GM19468 (cell line): ENCODE data around the gene MRPS11.
"Not testable (repeated sequence)": the region's sequence is repeated elsewhere in the genome, so short reads cannot be mapped to it uniquely, and the experiment has no call there.

Experiments
- ATAC-seq: cut with Tn5 transposase; IDR thresholded peaks from one replicate; pipeline ENCODE4 v1.9.1; 2021; ENCODE audit warnings: mild to moderate bottlenecking, moderate library complexity, moderate number of reproducible peaks; ENCODE audit not compliant: unreplicated experiment; ENCODE audit errors: extremely low read depth

Gene MRPS11

DNA sequence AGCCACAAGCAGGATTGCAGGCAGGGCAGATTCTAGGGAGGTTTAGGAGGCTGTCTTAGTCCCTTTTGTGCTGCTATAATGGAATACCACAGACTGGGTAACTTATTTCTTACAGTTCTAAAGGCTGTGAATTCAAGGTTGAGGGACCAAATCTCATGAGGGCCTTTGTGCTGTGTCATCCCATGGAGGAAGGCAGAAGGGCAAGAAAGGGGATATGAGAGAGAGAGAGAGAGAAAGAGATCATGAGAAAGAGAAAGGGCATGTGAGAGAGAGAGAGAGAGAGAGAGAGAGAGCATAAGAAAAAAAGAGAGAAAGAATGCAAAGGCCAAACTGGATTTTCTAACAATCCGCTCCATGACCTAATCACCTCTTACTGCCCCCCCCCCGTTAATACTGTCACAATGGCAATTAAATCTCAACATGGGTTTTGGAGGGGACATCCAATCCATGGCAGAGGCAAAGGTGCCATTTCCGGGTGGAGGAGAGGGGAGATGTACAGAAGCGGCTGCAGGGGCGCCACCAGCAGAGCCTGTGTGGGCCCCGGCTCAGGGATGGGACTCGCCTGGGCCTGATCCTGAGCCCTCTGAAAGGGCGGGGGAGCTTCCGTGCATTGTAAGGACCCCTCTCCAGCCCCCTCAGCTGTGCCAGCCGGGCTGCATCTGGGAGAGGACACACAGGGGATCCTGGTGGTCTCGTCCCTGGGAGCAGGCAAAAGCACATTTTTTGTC, 20.5 kb downstream of the MRPS11 start:
- ATAC-seq = no peak

DNA sequence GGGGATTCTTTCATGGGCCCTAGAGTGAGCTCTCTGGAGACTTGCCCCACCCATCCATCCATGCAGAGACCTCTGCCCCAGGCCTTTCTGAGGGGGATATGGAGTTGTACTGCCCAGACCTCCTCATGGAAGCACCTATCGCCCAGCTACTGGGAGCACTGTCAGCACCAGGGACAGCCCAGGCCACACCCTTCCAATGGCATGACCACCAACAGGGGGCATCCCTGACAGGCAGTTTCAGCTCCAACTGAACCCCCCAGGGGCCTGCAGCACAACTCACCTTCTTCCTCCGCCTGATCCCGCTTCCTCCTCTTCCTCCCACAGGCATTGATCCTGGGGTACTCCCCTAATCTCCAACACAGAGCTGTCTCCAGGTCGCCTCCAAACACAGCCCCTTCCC, 21.8 kb downstream of the MRPS11 start:
- ATAC-seq = no peak

DNA sequence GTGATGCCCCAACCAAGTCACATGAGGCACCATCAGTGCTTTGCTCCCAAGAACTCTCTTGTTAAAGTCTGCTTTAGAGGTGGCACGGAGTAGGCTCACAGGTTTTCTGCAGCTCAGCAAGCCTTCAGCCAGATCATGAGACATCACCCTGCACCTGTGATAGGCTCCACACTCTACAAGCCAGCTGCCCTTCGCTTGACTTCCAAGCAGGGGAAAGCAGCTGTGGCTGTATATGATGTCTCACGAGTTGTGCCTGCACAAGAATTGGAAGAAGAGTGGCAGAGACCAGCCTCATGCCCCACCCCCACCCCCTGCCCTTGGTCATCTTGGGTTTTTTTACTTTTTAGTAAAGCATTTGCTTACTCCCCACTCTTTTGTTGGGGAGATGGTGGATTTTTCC, 22.5 kb downstream of the MRPS11 start:
- no peak for ATAC-seq

DNA sequence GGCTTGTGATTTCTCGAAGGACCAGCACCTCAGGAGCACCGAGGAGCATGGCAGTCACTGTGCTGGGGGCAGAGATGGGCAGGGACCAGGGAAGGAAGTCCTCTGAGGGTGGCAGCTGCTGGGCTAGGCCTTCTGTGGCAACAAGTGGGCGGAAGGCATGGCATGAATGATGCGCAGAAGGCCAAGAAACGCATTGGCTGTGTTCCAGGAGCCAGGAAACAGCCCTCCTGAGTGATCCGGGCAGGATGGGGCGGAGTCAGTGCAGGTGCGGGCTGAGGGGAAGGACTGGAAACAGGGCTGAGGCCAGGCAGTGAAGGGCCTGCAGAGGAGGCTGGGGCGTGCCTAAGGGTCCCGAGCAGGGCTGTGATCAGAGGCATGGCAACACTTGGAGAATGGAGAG, 23.6 kb downstream of the MRPS11 start:
- ATAC-seq = no peak

DNA sequence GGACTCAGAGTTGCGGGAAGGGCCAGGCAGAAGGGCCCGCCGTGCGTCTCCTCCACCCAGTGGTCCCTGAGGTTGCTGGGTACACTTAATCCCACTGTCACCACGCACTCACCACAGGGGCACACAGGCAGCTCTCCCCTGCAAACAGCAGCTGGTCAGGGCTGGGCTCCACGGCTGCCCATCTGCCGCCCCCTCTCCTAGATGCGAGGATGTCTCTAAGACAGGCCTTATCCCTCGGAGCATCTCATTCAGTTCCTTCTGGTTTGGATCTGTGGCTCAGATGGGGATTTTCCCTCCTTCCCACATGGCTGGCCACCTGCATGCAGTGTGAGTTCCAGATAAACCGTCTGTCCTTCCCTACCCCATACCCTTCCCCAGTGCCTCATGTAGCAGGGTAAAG, 26.3 kb downstream of the MRPS11 start:
- ATAC-seq = no peak

DNA sequence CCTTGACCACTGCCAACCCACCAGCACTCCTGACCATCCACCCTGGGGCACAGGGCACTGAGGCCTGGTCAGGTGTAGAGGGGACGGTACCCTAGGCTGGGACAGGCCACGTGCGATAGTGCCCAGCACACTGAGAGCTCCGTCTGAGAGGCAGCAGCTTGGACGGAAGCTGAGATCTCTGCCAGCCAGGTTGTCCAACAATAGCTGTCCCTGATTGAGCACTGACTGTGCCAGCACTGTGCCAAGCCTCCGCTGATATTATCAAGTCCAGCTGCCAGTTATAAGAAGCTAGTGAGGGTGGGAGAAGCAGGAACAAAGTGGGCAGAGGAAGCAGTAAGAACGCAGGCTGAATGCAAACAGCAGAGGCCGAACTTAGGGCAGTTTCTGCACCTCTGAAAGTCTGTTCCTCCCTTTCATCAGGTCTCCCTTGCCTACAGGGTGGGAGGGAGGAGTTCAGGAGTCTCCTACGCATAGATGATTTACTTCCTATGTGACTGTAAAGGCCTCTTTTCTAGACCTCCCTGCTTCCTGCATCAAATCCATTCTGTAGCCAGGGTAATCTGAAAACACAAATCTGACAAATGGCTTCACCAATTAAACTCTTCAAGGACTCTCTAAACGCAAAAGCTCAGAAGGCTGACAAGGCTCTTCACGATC, 29.7 kb downstream of the MRPS11 start:
- ATAC-seq = no peak

DNA sequence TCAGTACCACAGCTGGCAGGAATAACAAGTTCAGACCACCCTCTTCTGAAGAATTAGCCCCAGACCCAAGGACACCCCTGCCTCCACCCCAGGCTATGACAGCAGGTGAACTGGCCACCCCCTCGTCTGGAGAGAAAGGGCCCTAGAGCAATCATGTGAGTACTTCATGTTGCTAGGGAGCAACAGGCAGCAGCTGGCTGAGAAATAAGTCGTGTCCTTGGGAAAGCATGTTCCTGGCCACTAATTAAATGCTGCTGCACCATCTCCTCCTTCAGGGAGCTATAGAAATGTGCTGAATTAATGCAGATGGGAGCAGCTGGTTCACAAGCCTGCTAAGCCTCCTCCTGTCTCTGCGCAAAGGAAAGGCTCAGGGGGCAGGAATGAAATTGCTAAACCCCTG, 31.5 kb downstream of the MRPS11 start:
- ATAC-seq = no peak

DNA sequence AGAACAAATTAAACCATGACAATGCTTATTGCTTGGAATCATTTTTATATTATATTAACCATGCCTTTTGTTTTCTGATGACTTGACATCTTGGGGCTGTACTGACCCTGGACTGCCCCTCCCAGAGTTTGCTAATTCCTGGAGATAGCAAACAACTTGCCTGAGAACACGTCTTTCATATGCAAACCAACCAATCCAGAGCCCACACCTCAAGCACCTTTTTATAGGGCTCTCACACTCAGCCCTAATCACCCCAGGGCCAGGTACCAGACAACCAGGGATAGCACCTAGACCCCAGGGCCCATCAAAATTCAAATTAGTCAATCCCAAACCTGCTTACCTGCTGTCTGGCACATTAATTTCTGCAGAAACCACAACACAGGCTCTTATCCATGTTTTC, 36.9 kb downstream of the MRPS11 start:
- ATAC-seq = no peak

DNA sequence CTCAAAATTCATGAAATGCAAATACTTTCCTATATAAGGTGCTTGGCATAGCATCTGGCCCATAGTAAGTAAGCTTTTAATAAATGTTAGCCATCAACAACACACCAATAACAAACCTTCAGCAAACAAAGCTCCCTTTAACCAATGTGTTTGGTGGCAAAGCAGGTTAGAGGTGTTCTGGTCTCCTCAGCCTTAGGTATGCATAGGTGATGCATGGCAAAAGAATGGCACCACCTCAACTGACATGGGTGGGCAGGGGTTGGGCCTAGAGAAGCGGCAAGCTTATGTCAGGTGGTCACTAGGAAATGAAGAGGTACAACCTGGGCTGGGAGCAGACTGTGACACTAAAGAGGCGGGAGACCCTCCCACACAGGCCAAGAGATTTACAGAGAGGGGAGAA, 38.2 kb downstream of the MRPS11 start:
- no peak for ATAC-seq

DNA sequence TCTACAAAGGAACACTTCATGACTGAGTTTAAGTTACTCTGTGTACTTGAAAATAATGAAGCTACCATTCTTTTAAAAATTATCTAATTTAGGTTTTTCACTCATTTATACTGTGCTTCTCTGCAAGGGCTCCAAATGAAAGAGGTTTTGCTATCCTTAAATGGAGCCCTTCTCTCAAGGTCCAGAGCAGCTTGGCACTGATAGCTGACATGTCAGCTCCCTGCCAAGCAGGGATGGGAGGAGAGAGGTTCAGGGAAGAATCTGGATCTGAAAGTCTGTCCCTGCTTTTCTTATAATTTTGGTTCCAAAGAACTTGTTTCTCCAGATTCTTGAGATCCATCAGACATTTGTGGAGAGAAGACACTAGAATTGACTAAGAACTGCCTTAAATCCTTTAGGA, 39.1 kb downstream of the MRPS11 start:
- ATAC-seq = no peak

DNA sequence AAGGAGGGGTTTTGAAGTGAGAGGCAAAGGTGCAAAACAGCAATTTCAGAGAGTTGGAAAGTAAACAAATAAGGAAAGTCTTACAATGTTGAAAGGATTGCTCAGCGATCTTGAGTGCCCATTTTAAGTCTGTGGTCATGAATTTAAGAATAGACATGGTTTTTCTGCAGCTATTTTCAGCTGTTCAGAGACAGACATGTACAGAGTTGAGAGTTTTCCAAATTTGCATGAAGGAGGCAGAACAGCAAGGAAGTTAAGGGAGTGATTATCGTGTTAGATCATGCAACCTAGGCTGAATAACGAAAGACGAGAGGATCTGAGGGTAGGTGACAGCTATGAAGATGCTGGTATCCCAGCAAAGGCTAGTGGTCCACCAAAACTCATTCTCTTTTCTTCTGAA, 41.8 kb downstream of the MRPS11 start:
- ATAC-seq = no peak

DNA sequence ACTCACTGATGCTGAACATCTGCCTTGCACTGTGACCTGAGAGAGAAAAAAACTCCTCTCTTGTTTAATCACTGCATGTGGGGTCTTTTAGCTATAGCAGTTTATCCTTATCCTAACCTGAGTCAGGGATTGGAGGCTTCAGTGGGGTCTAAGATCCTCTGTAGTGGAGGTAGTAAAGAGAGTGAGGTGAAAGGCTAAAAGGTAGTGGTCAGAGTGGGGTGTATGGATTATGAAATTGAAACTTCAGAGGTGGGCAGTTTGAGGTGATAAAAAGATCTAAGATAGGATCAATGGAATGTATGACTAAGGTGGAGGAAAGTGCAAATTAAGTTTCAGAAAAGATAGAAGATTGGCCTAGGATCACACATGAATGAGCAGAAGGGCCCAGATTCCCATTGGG, 42.5 kb downstream of the MRPS11 start:
- no peak for ATAC-seq

DNA sequence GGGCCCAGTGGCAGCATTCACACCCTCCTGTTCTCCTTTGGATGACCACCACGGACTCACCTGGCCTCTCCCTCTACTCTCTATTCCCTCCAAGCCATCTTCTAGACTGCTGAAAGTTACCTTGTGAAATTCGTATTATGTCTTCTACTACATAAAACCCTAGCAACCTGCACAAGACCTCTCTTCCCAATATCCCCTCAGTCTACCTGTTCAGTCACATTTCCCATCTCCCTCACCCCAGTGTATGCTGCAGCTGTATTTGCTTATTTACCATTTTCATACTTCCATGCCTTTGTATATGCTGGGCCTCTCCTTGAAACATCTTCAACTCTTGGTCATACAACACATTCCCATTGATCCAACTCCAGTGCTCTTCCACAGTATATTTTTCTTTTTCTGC, 43.7 kb downstream of the MRPS11 start:
- ATAC-seq = no peak

DNA sequence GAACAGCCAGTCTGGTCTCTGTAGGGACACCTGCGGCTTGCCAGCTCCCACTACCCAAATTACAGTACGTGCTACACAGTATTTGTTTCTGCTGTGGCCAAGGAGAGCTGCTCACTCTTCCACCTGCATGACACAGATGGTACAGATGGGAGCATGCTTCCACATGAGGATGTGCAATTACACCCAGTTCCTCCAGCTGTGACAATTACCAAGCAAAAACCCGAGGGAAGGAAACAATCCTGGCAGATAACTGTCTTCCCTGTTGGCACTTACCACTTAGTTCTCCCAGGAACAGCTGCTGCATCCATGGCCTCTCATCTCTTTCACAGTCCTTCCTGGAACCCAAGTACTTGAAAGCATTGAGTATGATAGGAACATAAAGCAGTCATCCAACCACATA, 44.6 kb downstream of the MRPS11 start:
- ATAC-seq = no peak

DNA sequence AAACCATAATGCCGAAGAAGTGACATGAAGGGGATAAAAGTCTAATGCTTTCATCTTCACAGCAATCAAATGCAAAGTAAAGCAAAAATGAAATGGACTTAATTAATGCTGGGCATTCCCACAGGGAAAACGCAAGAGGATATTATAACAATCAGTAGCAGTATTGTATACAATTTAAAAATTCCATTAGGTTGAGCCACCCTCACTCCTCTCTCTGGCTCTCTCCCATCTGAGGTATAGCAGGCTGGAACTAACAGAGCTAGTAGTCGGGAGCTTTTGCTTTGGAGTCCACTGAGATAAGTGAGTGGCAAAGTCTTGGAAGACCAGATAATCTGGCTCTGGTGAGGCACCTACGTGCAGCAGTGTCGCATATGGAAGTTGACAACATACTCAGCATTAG, 45.1 kb downstream of the MRPS11 start:
- no peak for ATAC-seq

DNA sequence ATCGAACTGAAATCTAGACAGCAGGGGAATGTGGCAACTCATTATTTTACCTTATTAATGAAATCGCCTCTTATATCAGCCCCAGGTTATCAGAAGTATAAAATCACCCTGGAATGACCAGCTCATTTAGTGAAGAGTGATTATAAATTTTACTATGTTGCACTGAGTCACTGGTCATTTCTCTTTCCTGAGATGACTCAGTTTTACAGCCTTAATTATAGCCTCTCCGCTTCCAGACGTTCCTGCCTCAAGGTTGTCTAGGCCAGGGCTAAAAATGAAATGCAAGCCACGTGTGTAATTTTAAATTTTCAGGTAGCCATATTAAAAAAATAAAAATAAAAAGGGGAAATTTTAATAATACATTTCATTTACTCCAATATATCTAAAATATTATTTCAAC, 45.7 kb downstream of the MRPS11 start:
- no peak for ATAC-seq

DNA sequence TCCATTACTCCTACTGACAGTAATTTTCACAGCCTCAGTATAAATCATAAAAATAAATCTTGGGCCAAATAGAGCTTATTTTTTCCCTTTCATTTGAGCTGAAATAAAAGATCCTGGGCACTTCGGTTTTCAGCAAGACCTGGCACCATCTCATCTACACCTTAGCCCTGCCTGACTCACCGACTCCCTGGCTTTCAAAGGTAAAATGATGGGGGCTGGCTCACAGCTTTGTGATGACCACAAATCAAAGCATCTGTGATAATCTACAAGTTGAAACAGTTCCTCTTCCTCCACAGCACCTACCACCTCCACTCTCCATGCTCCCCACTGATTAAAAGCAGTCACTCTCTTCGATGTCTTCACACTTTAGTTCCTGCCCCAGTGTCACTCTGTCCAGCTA, 51.4 kb downstream of the MRPS11 start:
- no peak for ATAC-seq

DNA sequence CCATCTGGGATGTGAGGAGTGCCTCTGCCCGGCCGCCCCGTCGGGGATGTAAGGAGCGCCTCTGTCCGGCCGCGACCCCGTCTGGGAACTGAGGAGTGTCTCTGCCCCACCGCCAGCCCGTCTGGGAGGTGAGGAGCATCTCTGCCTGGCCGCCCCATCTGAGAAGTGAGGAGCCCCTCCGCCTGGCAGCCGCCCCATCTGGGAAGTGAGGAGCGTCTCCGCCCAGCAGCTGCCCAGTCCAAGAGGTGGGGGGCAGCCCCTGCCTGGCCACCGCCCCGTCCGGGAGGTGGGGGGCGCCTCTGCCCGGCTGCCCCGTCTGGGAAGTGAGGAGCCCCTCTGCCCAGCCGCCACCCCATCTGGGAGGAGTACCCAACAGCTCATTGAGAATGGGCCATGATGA, 56.6 kb downstream of the MRPS11 start:
- not testable (repeated sequence) for ATAC-seq

DNA sequence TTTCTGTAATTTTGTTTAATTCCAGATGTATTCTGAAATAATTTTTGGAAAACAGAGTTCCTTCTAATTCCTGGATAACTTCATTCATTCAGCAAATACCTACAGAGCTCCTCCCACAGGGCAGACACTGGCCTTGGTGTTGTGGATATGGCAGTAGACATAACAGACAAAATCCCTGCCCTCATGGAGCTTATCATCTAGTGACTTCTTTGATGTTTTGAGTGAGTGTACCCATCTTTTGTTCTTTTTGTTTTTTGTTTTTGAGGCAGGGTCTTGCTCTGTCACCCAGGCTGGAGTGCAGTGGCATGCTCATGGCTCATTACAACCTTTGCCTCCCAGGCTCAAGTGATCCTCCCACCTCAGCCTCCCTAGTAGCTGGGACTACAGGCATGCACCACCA, 57.9 kb downstream of the MRPS11 start:
- no peak for ATAC-seq

DNA sequence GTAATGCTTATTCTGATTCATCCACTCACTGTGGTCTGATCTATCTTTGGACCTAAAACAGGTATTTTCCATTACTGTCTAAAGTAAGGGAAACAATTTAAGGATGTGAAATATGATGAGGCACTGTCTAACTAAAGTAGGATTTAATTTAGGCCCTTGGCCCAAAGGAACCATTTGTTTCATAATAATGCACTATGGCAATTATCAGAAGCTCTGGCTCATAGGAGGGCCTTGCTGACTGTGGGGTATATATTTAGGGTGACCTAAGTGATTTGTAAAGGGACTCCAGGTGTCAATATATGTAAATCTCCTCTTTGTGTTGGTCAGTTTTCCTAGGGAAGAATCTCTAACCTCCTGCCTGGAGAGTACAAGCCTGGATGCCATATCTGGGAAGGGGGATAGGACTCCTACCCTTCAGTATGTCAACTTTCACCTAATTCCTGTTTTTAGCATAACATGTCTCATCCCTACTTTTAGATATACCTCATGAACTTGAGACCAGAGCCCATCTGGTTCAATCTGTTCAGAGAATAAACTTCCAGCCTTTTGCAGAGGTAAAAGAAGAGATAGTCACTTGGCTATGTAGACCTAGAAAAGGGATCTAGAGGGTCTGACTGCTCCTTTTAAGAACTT, 58.9 kb downstream of the MRPS11 start:
- no peak for ATAC-seq

DNA sequence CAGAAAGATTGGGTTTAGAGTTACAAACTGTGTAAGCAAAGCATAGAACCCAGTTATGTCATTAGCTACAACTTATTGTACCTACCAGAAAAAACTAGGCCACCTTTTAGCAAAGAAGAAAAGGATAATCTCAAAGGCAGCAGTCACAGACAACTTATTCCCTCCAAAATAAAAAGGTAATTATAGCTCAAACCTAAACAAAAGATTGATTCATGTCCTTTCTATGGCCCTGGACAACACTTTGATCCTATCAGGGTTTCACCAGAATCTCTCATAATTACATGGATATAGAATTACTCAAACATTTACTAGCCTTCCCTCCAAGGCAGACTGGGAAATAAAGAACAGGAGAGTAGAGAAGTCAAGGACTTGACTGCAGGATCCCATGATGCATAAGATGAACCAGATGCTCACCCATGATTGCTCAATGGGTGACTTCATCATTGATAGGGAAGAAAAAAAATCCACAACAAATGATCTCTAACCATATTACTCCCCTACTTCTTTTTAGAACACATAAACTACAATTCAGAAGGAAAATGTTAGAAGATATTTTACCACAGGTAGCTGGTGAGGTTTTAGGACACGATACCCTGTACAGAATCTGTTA, 61.6 kb downstream of the MRPS11 start:
- no peak for ATAC-seq
